ENCODE data around the gene NOSIP.

The NOSIP gene

DNA sequence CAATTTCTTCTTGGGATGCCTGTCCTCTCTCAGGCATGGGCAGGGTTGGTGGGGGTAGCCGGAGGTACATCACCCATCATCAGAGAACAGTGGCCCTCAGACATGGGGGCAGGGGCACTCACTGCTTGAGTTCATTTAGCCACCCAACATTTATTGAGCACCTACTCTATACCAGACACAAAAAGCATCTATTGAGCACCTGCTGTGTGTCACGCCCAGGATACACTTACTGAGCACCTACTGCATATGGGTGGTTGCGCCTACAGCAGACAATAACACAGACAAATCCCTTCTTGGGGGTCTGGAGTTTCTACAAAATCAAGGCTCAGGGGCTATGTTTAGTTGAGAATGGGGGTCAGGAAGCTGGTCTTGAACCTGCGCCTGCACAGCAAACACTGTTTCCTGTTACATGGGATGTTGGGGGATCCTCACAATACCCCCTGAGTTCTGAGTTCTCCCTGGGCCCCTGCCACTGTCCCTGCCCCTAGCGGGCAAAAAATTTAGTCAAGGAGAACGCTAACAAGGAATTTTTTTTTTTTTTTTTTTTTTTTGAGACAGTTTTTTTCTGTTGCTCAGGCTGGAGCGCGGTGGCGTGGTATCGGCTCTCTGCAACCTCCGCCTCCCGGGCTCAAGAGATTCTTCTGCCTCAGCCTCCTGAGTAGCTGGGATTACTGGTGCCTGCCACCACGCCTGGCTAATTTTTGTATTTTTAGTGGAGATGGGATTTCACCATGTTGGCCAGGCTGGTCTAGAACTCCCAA is 41.0 kb downstream of the NOSIP start:
- Histone ChIP-seq H3K4me3 (IDR thresholded peaks at IDR 0.05; ENCODE audit: insufficient read depth, low read depth, low read length) (no peak overlapping the region), H3K4me2 (no peak overlapping the region), H3K36me3 (ENCODE audit: insufficient read depth) (no peaks in the 10 kb centered on the region), H3K9ac (no peak overlapping the region), H3K4me1 (ENCODE audit: low read depth, poor library complexity, severe bottlenecking) (peaks cover 24% of the 10 kb centered on the region), H3K27me3 (ENCODE audit: insufficient read depth, low read depth) (no peaks in the 10 kb centered on the region), H3K79me2 (ENCODE audit: insufficient read depth, low read depth) (no peaks in the 10 kb centered on the region), H4K20me1 (ENCODE audit: insufficient read depth) (no peaks in the 10 kb centered on the region), H3K27ac (no peak overlapping the region), H2AFZ (ENCODE audit: low read depth) (no peak overlapping the region)
- TF ChIP-seq, protein P1, sequence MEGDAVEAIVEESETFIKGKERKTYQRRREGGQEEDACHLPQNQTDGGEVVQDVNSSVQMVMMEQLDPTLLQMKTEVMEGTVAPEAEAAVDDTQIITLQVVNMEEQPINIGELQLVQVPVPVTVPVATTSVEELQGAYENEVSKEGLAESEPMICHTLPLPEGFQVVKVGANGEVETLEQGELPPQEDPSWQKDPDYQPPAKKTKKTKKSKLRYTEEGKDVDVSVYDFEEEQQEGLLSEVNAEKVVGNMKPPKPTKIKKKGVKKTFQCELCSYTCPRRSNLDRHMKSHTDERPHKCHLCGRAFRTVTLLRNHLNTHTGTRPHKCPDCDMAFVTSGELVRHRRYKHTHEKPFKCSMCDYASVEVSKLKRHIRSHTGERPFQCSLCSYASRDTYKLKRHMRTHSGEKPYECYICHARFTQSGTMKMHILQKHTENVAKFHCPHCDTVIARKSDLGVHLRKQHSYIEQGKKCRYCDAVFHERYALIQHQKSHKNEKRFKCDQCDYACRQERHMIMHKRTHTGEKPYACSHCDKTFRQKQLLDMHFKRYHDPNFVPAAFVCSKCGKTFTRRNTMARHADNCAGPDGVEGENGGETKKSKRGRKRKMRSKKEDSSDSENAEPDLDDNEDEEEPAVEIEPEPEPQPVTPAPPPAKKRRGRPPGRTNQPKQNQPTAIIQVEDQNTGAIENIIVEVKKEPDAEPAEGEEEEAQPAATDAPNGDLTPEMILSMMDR (conservative IDR thresholded peaks at IDR 0.05; ENCODE audit: low read depth, low read length) = no peak

DNA sequence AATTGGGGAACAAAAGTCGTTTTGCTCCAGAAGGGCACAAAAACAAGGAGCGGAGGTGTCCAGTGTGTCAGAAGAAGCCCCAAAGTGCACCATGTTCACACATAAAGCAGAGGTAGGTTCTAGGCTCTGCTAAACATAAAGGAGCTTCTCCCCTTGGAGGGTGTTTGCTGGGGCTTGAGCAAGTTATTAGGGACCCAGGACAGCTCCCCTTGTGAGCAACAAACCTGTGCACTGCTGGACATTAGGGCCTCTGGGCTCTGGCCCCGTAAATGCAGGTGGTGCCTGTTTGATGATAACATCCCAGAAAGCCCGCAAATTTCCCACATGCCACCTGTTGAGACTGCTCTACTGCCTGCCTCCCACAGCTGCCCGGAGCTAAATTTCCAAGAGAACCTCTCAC is 41.7 kb downstream of the NOSIP start:
- H3K9ac ChIP-seq = no peak overlapping the region
- H2AFZ ChIP-seq (ENCODE audit: low read depth) = no peak overlapping the region
- no peak overlapping the region for H3K27ac ChIP-seq
- H3K4me1 ChIP-seq (ENCODE audit: low read depth, poor library complexity, severe bottlenecking) = peaks cover 25% of the 10 kb centered on the region
- H3K4me3 ChIP-seq (IDR thresholded peaks at IDR 0.05; ENCODE audit: insufficient read depth, low read depth, low read length) = no peak overlapping the region
- TF ChIP-seq, protein P1 (conservative IDR thresholded peaks at IDR 0.05; ENCODE audit: low read depth, low read length) = no peak
- H4K20me1 ChIP-seq (ENCODE audit: insufficient read depth) = no peaks in the 10 kb centered on the region
- no peaks in the 10 kb centered on the region for H3K27me3 ChIP-seq (ENCODE audit: insufficient read depth, low read depth)
- no peak overlapping the region for H3K4me2 ChIP-seq
- no peaks in the 10 kb centered on the region for H3K36me3 ChIP-seq (ENCODE audit: insufficient read depth)
- H3K79me2 ChIP-seq (ENCODE audit: insufficient read depth, low read depth) = no peaks in the 10 kb centered on the region

DNA sequence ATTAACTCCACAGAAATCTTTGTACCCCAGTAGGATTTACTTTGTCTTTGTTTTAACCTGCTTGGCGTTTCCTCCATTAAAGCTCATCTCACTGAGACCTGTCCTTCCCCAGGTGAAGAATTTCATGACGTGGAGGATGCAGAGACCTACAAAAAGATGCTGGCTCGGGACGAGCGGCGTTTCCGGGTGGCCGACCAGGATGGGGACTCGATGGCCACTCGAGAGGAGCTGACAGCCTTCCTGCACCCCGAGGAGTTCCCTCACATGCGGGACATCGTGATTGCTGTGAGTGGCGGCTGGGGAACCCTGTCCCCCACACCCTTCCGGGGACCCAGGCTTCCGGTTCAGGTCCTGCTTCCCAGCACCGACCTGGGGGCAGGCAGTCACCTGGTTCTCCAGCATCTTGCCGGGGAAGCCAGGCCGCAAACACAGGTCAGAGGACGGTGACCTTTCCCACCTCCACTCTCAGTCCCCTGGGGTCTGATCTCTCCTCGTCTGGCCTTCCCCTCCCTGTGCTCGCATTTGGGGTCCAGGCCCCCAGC is 43.4 kb downstream of the NOSIP start:
- Histone ChIP-seq H3K4me3 (IDR thresholded peaks at IDR 0.05; ENCODE audit: insufficient read depth, low read depth, low read length) (no peak overlapping the region), H3K27me3 (ENCODE audit: insufficient read depth, low read depth) (peaks cover 6% of the 10 kb centered on the region; the same call in 1 of the 2 replicates), H3K9ac (no peak overlapping the region), H3K36me3 (ENCODE audit: insufficient read depth) (no peaks in the 10 kb centered on the region), H2AFZ (ENCODE audit: low read depth) (no peak overlapping the region), H3K4me2 (no peak overlapping the region; the same call in 1 of the 2 replicates), H4K20me1 (ENCODE audit: insufficient read depth) (no peaks in the 10 kb centered on the region), H3K4me1 (ENCODE audit: low read depth, poor library complexity, severe bottlenecking) (peaks cover 34% of the 10 kb centered on the region), H3K79me2 (ENCODE audit: insufficient read depth, low read depth) (no peaks in the 10 kb centered on the region), H3K27ac (no peak overlapping the region)
- TF ChIP-seq, protein P1 (conservative IDR thresholded peaks at IDR 0.05; ENCODE audit: low read depth, low read length) = no peak

DNA sequence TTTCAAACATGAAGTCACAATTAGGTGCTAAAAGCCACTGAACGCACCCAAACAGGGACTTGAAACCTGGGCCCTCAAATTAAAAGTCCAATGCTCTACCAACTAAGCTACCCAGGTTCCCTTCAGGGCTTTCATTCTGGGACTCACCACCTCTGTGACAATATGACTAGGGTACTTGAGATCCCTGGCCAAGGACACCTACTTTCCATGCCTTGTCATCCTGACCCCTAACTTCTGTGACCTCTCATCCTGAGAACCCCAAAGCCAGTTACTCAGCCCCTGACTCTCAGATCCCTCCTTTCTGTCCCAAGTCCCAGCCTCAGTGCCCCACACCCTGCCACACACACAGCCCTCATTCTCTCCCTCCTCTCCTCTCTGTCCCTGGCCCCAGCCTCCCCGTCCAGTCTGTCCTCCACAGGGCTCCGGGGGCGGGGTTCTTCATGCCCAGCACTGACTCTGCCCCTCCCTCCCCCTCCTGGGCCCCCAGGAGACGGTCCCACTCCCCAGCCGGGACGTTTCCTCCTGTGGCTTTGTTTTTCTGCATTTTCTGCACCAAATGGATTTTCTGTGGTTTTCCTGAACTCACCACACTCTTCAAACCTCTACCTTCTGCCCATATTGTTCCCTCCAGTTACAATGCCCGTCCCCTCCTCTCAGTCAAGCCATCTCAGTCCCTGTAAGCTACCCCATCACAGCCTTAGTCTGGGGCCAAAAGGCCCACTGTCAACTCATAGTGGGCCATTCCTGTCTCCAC is 45.5 kb downstream of the NOSIP start:
- TF ChIP-seq, protein P1 (conservative IDR thresholded peaks at IDR 0.05; ENCODE audit: low read depth, low read length) = no peak
- Histone ChIP-seq H3K27ac (peak overlapping the region; percentile 55; the same call in 1 of the 2 replicates), H3K9ac (peak overlapping the region; percentile 21; the same call in 1 of the 2 replicates)

More for the DNA sequence above, 45.5 kb downstream of the NOSIP start:
- H3K27me3 ChIP-seq (ENCODE audit: insufficient read depth, low read depth) = peaks cover 6% of the 10 kb centered on the region; the same call in 1 of the 2 replicates
- no peaks in the 10 kb centered on the region for H3K36me3 ChIP-seq (ENCODE audit: insufficient read depth)
- H2AFZ ChIP-seq (ENCODE audit: low read depth) = peak overlapping the region; percentile 60; the same call in 1 of the 2 replicates
- H3K4me2 ChIP-seq = peak overlapping the region; percentile 100
- H3K79me2 ChIP-seq (ENCODE audit: insufficient read depth, low read depth) = no peaks in the 10 kb centered on the region
- H3K4me1 ChIP-seq (ENCODE audit: low read depth, poor library complexity, severe bottlenecking) = peaks cover 34% of the 10 kb centered on the region
- no peaks in the 10 kb centered on the region for H4K20me1 ChIP-seq (ENCODE audit: insufficient read depth)
- no peak overlapping the region for H3K4me3 ChIP-seq (IDR thresholded peaks at IDR 0.05; ENCODE audit: insufficient read depth, low read depth, low read length)

Measured in KMS-11 (cell line).